Fibroblast of villous mesenchyme (primary cell): Measurements from ENCODE around the gene NUDT14. TPM values are rescaled to one million over a fixed set of nuclear protein-coding genes. Genes with fewer than 3 reads are reported as not detected.

ENCODE experiments used
- DNase-seq: peaks from one replicate; pipeline ENCODE4 v3.0.0-alpha.2; 2010; ENCODE audit warnings: low read depth
- H3K4me3 ChIP-seq: 2 replicates; pipeline ENCODE4 v1.5.1; 2011; ENCODE audit warnings: low read depth, mild to moderate bottlenecking, low read length
- CTCF ChIP-seq: IDR thresholded peaks from 2 replicates; pipeline ENCODE4 v1.5.1; 2012; ENCODE audit warnings: low read depth, mild to moderate bottlenecking, low read length; ENCODE audit not compliant: insufficient read depth
- total RNA-seq: library from RNA; depleted of rRNA; stranded (reverse); fragments of >200 nt; gene quantifications from 2 replicates; pipeline ENCODE4 v1.2.3, GENCODE V29; 2012

Gene NUDT14
- total RNA-seq, 1 donor, result 17.7 TPM

GRCh38 chr14:105223770-105224544 lies 42.8 kb upstream of the NUDT14 start:
- DNase-seq, result no peak
- H3K4me3 ChIP-seq, result no peak overlapping the region
- no peak for TF ChIP-seq CTCF

GRCh38 chr14:105223260-105223659 lies 42.1 kb upstream of the NUDT14 start:
- H3K4me3 ChIP-seq, result no peak overlapping the region
- TF ChIP-seq CTCF, result no peak
- no peak for DNase-seq

DNA sequence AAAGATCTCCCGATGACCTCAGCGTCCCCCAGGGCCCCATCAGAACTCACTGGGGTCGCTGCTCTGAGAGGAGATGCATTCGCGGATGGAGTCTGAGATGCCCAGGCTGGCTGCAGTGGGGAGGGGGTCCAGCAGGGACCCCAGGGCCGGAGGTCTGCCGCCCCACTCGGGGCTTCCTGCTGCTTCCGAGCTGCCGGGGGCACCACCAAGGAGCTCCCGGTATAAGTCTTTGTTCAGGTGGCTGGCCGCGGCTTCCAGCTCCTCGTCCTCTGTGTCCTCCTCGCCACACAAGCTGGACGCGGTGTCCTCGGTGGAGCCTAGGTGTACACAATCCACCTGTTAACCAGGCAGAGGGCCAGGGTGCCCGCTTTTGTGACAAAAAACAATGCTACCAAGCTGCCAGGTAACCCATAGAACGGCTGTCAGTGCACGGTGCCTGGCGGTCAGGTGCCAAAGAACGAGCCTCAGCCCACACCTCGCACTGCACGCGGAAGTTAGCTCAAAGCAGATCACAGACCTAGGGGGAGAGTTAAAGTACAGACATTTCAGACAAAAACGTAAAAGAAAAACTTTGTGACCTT lies 40.6 kb upstream of the NUDT14 start:
- no peak for TF ChIP-seq CTCF
- H3K4me3 ChIP-seq, result no peak overlapping the region

GRCh38 chr14:105220699-105221597 lies 39.8 kb upstream of the NUDT14 start:
- H3K4me3 ChIP-seq, result no peak overlapping the region
- no peak for DNase-seq
- TF ChIP-seq CTCF, result no peak

More for the DNA sequence above, 40.6 kb upstream of the NUDT14 start:
- no peak for DNase-seq

DNA sequence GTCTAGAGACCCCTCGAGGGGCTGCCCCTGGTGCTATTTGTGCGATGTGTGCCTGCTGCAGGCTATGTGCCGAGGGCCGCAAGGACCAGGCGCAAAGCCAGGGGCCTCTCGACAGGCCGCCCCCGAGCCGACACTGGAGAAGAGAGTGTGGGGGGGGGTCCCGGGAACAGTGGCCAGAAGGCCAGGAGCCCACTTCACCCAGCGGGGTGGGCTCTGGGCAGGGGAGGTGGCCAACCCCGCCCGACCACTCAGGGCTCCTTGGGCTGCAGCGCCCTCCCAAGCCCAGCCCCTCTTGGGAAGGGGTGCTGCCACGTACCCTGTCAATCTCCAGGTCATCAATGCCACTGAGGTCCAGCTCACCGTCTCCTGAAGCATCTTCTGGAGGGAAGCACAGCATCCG lies 38.6 kb upstream of the NUDT14 start:
- DNase-seq, result no peak
- no peak for TF ChIP-seq CTCF
- H3K4me3 ChIP-seq, result no peak overlapping the region

DNA sequence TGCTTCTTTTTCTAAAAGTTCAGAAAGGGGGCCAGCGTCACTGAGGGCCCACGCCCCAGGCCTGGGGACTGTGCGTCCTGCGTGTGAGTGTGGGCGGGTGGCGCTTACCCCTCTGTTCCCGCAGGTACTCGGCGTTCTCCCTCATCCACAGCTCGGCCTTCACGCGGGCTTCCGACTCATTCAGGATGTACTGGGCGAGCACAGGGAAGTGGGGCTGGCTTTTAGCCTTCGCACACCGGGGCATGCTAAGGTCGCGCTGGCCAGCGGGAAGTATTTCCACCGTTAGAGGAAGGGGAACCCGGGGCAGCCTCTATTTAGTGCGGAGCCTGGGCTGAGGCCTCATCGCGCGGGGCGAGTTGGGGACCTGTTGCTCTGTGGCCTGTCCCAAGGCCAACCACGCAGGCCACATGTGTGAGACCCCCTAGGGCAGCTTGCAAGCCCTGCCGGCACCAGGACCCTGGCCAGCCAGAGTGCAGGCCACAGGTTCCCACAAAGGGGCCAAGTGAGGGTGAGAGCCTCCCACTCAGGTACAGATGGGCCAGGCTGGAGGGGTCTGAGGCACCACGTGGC lies 38.0 kb upstream of the NUDT14 start:
- H3K4me3 ChIP-seq, result no peak overlapping the region
- no peak for DNase-seq
- no peak for TF ChIP-seq CTCF
